ENCODE measurements around the gene RAB7A.

DNA sequence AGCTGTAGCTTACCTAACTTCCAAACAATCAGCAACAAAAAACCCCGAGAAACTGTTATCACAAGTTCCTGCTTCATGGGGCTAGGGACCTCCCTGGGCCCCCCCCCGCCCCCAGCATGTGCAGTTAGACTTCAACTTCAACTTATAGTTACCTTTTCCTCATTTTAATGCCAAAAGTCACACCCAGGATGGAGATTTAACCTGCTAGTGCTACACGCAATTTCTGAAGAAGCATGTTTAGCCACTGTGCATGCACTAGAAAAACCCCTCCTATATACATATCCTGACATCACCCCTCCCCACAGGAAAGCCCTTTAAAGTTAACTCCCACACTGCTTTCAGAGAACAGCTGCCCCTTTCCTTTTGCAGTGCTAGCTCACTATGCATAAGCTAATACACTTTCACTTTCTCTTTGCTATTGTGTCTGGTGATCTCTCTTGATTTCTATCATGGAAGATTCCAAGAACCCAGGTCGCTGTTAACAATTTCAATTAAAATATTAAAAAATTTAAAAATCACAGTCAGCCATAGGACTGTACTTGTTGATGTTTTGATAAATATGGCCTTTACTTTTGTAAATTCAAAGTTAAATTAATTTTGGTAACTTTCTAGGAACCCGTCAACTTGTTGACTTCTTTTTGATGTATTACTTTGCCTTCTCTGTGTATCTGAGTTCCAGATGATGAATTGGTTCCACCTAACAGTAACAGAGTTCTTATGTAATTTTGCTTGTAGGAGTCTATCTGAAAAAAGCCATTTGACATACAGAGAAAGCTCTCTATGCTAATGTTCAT lies 78.2 kb downstream of the RAB7A start:
- TF ChIP-seq SMC3 (conservative IDR thresholded peaks at IDR 0.05; ENCODE audit: poor library complexity) (no peak), EP300 (conservative IDR thresholded peaks at IDR 0.05; ENCODE audit: poor library complexity, severe bottlenecking) (no peak), EZH2 (IDR thresholded peaks at IDR 0.05; ENCODE audit: borderline replicate concordance, insufficient read depth, low read length, poor library complexity, severe bottlenecking) (no peak), MXI1 (conservative IDR thresholded peaks at IDR 0.05; ENCODE audit: poor library complexity, severe bottlenecking) (no peak)
- TF ChIP-seq, protein P1, sequence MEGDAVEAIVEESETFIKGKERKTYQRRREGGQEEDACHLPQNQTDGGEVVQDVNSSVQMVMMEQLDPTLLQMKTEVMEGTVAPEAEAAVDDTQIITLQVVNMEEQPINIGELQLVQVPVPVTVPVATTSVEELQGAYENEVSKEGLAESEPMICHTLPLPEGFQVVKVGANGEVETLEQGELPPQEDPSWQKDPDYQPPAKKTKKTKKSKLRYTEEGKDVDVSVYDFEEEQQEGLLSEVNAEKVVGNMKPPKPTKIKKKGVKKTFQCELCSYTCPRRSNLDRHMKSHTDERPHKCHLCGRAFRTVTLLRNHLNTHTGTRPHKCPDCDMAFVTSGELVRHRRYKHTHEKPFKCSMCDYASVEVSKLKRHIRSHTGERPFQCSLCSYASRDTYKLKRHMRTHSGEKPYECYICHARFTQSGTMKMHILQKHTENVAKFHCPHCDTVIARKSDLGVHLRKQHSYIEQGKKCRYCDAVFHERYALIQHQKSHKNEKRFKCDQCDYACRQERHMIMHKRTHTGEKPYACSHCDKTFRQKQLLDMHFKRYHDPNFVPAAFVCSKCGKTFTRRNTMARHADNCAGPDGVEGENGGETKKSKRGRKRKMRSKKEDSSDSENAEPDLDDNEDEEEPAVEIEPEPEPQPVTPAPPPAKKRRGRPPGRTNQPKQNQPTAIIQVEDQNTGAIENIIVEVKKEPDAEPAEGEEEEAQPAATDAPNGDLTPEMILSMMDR (IDR thresholded peaks at IDR 0.05; ENCODE audit: poor library complexity, severe bottlenecking) = no peak
- TF ChIP-seq, protein P2, sequence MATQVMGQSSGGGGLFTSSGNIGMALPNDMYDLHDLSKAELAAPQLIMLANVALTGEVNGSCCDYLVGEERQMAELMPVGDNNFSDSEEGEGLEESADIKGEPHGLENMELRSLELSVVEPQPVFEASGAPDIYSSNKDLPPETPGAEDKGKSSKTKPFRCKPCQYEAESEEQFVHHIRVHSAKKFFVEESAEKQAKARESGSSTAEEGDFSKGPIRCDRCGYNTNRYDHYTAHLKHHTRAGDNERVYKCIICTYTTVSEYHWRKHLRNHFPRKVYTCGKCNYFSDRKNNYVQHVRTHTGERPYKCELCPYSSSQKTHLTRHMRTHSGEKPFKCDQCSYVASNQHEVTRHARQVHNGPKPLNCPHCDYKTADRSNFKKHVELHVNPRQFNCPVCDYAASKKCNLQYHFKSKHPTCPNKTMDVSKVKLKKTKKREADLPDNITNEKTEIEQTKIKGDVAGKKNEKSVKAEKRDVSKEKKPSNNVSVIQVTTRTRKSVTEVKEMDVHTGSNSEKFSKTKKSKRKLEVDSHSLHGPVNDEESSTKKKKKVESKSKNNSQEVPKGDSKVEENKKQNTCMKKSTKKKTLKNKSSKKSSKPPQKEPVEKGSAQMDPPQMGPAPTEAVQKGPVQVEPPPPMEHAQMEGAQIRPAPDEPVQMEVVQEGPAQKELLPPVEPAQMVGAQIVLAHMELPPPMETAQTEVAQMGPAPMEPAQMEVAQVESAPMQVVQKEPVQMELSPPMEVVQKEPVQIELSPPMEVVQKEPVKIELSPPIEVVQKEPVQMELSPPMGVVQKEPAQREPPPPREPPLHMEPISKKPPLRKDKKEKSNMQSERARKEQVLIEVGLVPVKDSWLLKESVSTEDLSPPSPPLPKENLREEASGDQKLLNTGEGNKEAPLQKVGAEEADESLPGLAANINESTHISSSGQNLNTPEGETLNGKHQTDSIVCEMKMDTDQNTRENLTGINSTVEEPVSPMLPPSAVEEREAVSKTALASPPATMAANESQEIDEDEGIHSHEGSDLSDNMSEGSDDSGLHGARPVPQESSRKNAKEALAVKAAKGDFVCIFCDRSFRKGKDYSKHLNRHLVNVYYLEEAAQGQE (IDR thresholded peaks at IDR 0.05; ENCODE audit: borderline replicate concordance) = no peak

Data from neural cell (in vitro differentiated cells).